HFFc6 (cell line): ENCODE measurements around the gene LORICRIN. TPM values are rescaled to one million over a fixed set of nuclear protein-coding genes. Genes with fewer than 3 reads are reported as not detected.

ENCODE experiments used
- DNase-seq: peaks from one replicate; pipeline ENCODE4 v3.0.0-alpha.2; 2018
- H3K27ac Mint-ChIP-seq: 2 replicates; pipeline ENCODE4 v1.8.0; 2020; ENCODE audit warnings: mild to moderate bottlenecking, mixed read lengths
- H3K27me3 Mint-ChIP-seq: 2 replicates; pipeline ENCODE4 v1.8.0; 2021; ENCODE audit warnings: mild to moderate bottlenecking, moderate library complexity, mixed read lengths; ENCODE audit not compliant: insufficient read depth
- H3K36me3 Mint-ChIP-seq: 2 replicates; pipeline ENCODE4 v1.8.0; 2021; ENCODE audit warnings: low read depth, mixed read lengths
- H3K4me1 Mint-ChIP-seq: 2 replicates; pipeline ENCODE4 v1.8.0; 2020; ENCODE audit warnings: low read depth, mixed read lengths
- H3K4me3 Mint-ChIP-seq: 2 replicates; pipeline ENCODE4 v1.8.0; 2020; ENCODE audit warnings: mild to moderate bottlenecking, moderate library complexity, mixed read lengths
- H3K9me3 Mint-ChIP-seq: 2 replicates; pipeline ENCODE4 v1.8.0; 2020; ENCODE audit warnings: mild to moderate bottlenecking, mixed read lengths
- total RNA-seq, 6 experiments: library from RNA; stranded (reverse); fragmentation: NEBNext Ultra II Directional; extraction: Animal tissue kit (Norgen Biotek cat#: 25700); gene quantifications; 2 replicates in 1 of 6; 3 replicates in 5 of 6; pipeline ENCODE4 v1.2.3, GENCODE V29; 2021
- TF ChIP-seq, protein P1 (sequence below): fragments of 200-600 bp; sonication (generic); IDR thresholded peaks from 2 replicates; pipeline ENCODE4 v1.5.0; 2021; ENCODE audit warnings: antibody characterized with exemption, mild to moderate bottlenecking

LORICRIN gene
- total RNA-seq, 6 experiments from 2014 or later: not detected

- Mint-ChIP-seq H3K36me3 (no peaks in the 10 kb centered on the region), H3K9me3 (no peaks in the 10 kb centered on the region), H3K4me3 (no peak overlapping the region), H3K27ac (no peak overlapping the region), H3K27me3 (peaks cover 1% of the 10 kb centered on the region; the same call in 1 of the 2 replicates), H3K4me1 (no peaks in the 10 kb centered on the region)
- DNase-seq: no peak
- TF ChIP-seq, protein P1, sequence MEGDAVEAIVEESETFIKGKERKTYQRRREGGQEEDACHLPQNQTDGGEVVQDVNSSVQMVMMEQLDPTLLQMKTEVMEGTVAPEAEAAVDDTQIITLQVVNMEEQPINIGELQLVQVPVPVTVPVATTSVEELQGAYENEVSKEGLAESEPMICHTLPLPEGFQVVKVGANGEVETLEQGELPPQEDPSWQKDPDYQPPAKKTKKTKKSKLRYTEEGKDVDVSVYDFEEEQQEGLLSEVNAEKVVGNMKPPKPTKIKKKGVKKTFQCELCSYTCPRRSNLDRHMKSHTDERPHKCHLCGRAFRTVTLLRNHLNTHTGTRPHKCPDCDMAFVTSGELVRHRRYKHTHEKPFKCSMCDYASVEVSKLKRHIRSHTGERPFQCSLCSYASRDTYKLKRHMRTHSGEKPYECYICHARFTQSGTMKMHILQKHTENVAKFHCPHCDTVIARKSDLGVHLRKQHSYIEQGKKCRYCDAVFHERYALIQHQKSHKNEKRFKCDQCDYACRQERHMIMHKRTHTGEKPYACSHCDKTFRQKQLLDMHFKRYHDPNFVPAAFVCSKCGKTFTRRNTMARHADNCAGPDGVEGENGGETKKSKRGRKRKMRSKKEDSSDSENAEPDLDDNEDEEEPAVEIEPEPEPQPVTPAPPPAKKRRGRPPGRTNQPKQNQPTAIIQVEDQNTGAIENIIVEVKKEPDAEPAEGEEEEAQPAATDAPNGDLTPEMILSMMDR: no peak
Observed at GRCh38 chr1:153248176-153248879, 11.2 kb upstream of the LORICRIN start.

- Mint-ChIP-seq H3K4me3 (no peak overlapping the region), H3K36me3 (no peaks in the 10 kb centered on the region), H3K4me1 (no peaks in the 10 kb centered on the region), H3K27me3 (peaks cover 1% of the 10 kb centered on the region; the same call in 1 of the 2 replicates), H3K9me3 (no peaks in the 10 kb centered on the region), H3K27ac (no peak overlapping the region)
- DNase-seq: no peak
- TF ChIP-seq, protein P1: no peak
Observed at GRCh38 chr1:153250166-153250565, 9.3 kb upstream of the LORICRIN start.

- H3K27me3 Mint-ChIP-seq: peaks cover 1% of the 10 kb centered on the region
- H3K36me3 Mint-ChIP-seq: no peaks in the 10 kb centered on the region
- H3K4me3 Mint-ChIP-seq: no peak overlapping the region
- no peaks in the 10 kb centered on the region for H3K9me3 Mint-ChIP-seq
- TF ChIP-seq, protein P1: no peak
- H3K27ac Mint-ChIP-seq: no peak overlapping the region
- no peaks in the 10 kb centered on the region for H3K4me1 Mint-ChIP-seq
- no peak for DNase-seq
Observed at GRCh38 chr1:153251087-153251486, 8.4 kb upstream of the LORICRIN start.

- Mint-ChIP-seq H3K4me3 (no peak overlapping the region), H3K27ac (no peak overlapping the region), H3K9me3 (no peaks in the 10 kb centered on the region), H3K4me1 (no peaks in the 10 kb centered on the region), H3K36me3 (no peaks in the 10 kb centered on the region), H3K27me3 (peaks cover 1% of the 10 kb centered on the region)
- TF ChIP-seq, protein P1: no peak
- DNase-seq: no peak
Observed at GRCh38 chr1:153251562-153251961, 7.9 kb upstream of the LORICRIN start.

DNA sequence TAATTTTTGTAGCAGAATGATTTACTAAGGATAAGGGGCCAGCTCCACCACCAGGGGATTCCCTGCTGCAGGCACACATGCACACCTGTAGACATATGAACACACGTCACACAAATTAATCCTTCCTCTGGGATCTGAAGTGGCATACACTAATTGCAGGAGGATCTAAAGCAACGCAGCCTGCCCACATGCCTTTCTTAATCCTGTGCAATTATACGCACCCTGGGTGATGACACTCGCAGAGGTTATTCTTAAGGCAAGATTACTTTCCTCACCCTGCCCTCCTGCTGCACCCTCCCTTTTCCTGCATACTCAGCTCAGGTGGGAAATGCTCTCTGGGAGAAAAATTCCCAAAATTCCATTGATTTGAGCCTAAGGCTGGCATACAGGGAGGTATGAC is 7.5 kb upstream of the LORICRIN start:
- no peak for DNase-seq
- Mint-ChIP-seq H3K9me3 (no peaks in the 10 kb centered on the region), H3K27ac (no peak overlapping the region), H3K36me3 (no peaks in the 10 kb centered on the region), H3K4me3 (no peak overlapping the region), H3K27me3 (peaks cover 1% of the 10 kb centered on the region), H3K4me1 (no peaks in the 10 kb centered on the region)
- TF ChIP-seq, protein P1: no peak
